ENCODE data around the gene PXMP4. TPM values are rescaled to one million over a fixed set of nuclear protein-coding genes. Genes with fewer than 3 reads are reported as not detected.

The PXMP4 gene
- total and polyA plus RNA-seq, 9 of the 15 experiments (the other 6 are each of a cell fraction or from before 2014, with no cell fraction given), result 4.8 to 29.1 (median 6.8) TPM

DNA sequence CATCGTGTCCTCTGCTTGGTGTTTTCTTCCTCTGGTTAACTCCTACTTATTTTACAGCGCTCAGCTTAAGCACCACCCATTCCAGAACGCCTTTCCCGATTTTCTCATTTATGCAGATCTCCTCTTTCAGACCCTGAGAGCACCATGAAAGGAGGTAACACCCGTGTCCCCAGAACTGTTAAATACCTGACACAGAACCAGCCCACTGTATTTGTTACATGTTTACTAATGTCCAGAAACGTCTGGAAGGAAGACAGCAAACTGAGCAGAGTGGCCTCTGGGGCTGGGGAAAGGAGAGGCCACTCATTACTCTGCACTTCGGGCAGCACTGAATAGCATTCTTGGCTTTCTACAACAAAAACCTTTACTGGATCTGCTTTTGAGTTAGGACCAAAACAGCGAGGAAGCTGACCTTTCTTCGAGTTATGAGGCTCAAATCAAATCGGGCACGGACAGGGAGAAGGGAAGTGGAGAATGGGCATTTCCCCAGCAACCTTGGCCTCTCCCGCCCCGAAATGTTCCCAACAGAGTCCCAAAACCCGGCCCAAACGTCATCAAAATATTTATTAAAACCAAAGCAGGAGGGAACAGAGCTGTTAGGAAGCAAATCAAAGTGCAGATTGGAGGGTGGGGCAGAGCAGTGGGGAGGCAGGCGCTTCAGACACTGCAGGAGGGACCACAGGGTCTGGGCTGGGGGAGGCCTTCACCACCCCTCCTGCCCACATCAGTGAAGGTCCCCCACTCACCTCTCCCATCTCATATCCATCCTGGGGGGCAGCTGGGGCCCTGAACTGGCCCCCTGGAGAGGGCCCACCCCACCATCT, 44.8 kb downstream of the PXMP4 start:
- peak overlapping the region; percentile 93 for H2AFZ ChIP-seq (ENCODE audit: low read depth, low read length)

More for the DNA sequence above, 44.8 kb downstream of the PXMP4 start:
- Histone ChIP-seq H3K9me3 (replicated peaks; ENCODE audit: control insufficient read depth, insufficient read depth, low read depth, low read length) (no peaks in the 10 kb centered on the region), H3K9ac (ENCODE audit: insufficient read depth in 1 of 2, low read depth in 2 of 2, low read length in 2 of 2) (peak overlapping the region; percentile 61 to 99; a peak in 3 of 4 replicates), H3K27me3 (ENCODE audit: control insufficient read depth in 2 of 2, insufficient read depth in 2 of 2, low read length in 2 of 2) (no peaks in the 10 kb centered on the region), H3K4me1 (replicated peaks in 1 of 2; ENCODE audit: control insufficient read depth in 2 of 2, insufficient read depth in 2 of 2, low read length in 2 of 2) (peaks cover 17 to 56% of the 10 kb centered on the region in 2 experiments), H3K4me3 (no peak overlapping the region), H3K36me3 (ENCODE audit: control insufficient read depth, insufficient read depth, low read length) (peaks cover 65% of the 10 kb centered on the region), H4K20me1 (replicated peaks; ENCODE audit: control insufficient read depth, insufficient read depth, low read length) (peaks cover 8% of the 10 kb centered on the region; the same call in 1 of the 2 replicates), H3K79me2 (ENCODE audit: control insufficient read depth, insufficient read depth, low read length) (peaks cover 34% of the 10 kb centered on the region), H3K27ac (ENCODE audit: extremely low read depth, low read depth, low read length) (no peak overlapping the region), H3K9me1 (ENCODE audit: control insufficient read depth, insufficient read depth, low read length) (peaks cover 5% of the 10 kb centered on the region), H3K4me2 (ENCODE audit: insufficient read depth, low read length) (peak overlapping the region; percentile 76)
- DNase-seq (ENCODE audit: extremely low read depth in 1 of 4, low spot score in 3 of 4), result peak in 1 of 4 experiments; percentile 6
- in situ Hi-C loops (cut with MboI), result no loop called here
- FAIRE-seq, result peak; percentile 86
- no TSS peak for BruUV-seq (replicated peaks)
- POLR2A ChIA-PET, result interaction anchor here (0.6 to 2.5 kb wide), 4 partner anchors 9 to 21 kb away, joined by 3 to 15 read pairs (median 5); partner anchors contain the start of gene ACTL10
- intact Hi-C loops (cut with micrococcal nuclease), result no loop called here
- TF ChIP-seq POLR2AphosphoS5 (IDR thresholded peaks at IDR 0.05; ENCODE audit: control insufficient read depth, insufficient read depth, low read depth, low read length) (0 out of 2 replicates have a peak, but pooled peaks have one; percentile 3), FOXA1 (IDR thresholded peaks at IDR 0.05; ENCODE audit: borderline replicate concordance) (no peak), ETV5 (CRISPR knock-in tag; IDR thresholded peaks at IDR 0.05; ENCODE audit: low read depth) (peak; percentile 4; the same call in 1 of the 2 replicates), SPI1 (IDR thresholded peaks at IDR 0.05; ENCODE audit: borderline replicate concordance, low read depth, low read length) (0 out of 2 replicates have a peak, but pooled peaks have one; percentile 9), TCF3 (CRISPR knock-in tag; IDR thresholded peaks at IDR 0.05) (0 out of 2 replicates have a peak, but pooled peaks have one; percentile 3)
- WGBS (ENCODE audit: insufficient coverage, low coverage, missing lambda C conversion rate), result 60% methylated on average over 16 of the region's 16 CpGs
- CTCF ChIA-PET (ENCODE audit: low intra/inter-chr PET ratio), result no interaction called here
- no peak for ATAC-seq
